ENCODE data around the gene SOX6. TPM values are rescaled to one million over a fixed set of nuclear protein-coding genes. Genes with fewer than 3 reads are reported as not detected.
A peak's percentile ranks its signal among the peaks of the same experiment; 100 is the strongest.

SOX6 gene
- total RNA-seq, 1 experiment from 2014 or later, result 0.48 TPM

- DNase-seq (ENCODE audit: low read depth), result no peak
Observed at GRCh38 chr11:16278979-16279378, 77.4 kb downstream of the SOX6 start.

- DNase-seq (ENCODE audit: low read depth), result no peak
Observed at GRCh38 chr11:16278273-16278672, 78.1 kb downstream of the SOX6 start.

DNA sequence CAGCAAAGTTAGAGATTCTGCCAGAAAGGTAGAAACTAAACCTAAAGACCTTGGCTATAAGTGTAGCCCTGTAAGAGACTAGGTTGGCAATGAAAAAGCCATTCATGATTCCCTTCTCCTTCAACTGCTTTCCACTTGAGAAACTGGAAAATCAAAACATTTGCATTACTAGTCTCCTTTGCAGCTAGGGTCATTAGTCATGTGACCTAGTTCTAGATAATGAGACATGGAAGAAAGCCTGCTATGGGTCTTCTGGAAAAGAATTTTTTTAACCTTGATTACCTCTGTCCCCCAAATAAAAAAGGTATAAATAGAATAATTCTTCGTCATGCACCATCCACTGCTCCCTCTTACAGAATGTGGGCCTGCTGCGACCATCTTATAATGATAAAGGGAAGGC, 80.1 kb downstream of the SOX6 start:
- no peak for DNase-seq (ENCODE audit: low read depth)

GRCh38 chr11:16271258-16271657, 85.1 kb downstream of the SOX6 start:
- DNase-seq (ENCODE audit: low read depth), result no peak

DNA sequence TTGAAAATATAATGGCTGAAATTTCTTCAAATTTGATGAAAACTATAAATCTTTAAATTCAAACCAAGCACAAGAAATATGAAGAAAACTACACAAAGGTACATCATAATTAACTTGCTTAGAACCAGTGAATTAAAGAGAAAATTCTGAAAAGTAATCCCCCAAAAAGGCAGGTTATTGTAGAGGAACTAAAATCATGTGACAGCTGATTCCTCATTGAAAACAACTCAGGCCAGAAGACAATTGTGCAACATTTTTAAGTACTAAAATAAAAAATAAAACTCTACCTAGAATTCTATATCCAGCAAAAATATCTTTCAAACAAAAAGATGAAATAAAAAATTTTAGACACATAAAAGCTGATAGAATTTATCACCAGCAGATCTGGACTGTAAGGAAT, 90.3 kb downstream of the SOX6 start:
- DNase-seq (ENCODE audit: low read depth), result no peak

GRCh38 chr11:16265022-16265421, 91.3 kb downstream of the SOX6 start:
- DNase-seq (ENCODE audit: low read depth), result no peak

DNA sequence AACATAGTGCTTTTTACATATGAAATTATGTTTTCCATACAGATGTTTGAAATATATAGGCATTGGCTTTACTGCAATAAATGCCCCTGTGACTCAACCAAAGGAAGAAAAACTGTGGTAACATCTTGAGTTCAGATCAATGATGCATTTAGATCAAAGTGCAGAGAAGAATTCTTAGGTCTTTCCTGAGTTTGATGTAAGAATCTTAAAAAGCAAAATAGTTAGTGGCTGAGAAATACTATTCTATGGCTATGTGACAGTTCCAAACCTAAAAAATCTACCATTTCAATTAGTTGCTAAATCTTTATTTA, 93.7 kb downstream of the SOX6 start:
- DNase-seq (ENCODE audit: low read depth), result no peak

DNA sequence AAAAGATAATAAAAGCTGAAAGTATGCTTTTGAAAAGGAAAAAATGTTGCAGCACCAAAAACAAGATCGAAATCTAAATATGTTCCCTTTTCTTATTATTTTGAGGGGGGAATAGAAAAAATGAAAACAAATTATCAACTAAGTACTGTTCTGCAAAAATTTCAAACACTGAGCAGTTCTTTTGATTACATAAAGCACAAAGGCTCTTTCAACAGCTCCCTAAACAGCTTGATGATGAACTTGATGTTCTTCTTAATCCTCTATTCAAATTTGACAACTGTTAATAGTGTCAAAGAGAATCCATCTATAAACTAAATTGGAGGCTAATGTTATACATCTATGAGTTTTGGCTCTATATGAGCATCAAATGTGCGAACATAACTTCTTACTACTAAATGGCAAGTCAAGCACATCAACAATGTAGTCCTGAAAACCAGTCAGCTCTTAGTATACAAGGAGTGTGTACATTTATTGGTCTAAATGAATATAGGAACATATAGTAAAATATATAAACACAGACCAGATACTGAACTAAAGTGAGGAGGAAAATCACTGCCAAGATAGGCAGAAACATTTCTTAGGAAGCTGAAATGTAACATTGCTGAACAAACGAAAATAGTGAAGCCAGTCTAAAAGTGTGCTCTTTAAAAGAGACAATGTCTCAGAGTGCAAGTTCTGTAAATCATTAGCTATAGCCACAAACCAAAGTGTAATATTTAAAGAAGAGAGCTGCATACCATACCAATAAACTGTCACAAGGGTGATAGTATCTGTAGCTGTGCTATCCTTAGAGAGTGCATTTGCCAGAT, 94.3 kb downstream of the SOX6 start:
- DNase-seq (ENCODE audit: low read depth), result no peak

DNA sequence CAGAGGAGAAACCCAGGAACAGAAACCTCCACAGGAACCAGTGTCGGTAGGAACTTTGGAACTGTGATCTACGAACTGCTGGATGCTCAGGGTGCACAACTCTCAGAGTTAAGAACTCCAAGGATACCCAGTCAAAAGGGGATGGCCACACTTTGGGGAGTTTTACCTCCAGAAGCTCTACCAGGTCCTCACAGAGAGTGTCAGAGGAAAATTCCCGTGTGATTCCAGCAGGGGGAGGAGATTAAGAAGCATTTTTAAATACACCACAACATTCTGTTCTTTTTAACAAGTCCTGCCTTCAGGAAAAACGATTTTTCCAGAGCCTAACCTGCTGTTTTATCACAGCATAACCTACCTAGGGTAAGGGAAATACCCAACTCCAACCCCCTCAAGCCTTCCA, 104.0 kb downstream of the SOX6 start:
- no peak for DNase-seq (ENCODE audit: low read depth)

GRCh38 chr11:16248248-16248647, 108.1 kb downstream of the SOX6 start:
- no peak for DNase-seq (ENCODE audit: low read depth)

DNA sequence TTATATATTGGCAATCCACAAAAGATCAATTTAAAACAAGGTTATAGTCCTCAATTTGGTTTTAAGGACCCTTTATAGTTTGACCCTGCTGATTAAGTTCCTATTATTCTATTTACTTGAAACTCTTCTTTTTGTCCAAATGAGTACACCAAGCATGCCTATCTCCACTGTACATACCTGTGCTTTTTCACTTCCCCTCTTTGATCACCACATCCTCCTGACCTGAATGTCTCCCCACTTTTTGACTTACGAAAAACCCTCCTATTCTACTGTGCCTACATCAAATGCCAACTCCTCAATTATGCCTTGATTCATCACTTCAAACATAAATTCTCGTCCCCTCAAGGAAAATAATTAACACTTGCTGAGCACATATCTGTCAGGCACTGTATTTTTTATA, 113.5 kb downstream of the SOX6 start:
- DNase-seq (ENCODE audit: low read depth), result no peak

DNA sequence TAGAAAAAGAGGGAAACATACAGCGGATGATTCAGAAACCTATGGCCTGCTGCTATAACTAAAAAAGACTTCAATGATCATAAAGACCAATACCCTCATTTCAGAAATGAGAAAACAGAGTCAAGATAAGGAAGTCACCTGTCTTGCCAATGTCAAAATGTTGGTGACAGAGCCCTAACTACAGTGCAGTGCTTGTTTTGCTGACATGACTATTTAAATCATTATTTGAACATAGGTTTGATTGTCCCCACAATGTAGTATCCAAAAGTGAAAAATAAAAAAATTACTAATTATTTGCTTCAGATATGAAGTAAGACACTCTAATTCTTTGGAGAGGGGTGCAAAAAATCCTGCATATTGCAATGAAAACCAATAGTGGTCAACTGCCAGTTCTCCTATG, 115.7 kb downstream of the SOX6 start:
- DNase-seq (ENCODE audit: low read depth), result no peak

- no peak for DNase-seq (ENCODE audit: low read depth)
Observed at GRCh38 chr11:16239141-16240105, 116.9 kb downstream of the SOX6 start.

DNA sequence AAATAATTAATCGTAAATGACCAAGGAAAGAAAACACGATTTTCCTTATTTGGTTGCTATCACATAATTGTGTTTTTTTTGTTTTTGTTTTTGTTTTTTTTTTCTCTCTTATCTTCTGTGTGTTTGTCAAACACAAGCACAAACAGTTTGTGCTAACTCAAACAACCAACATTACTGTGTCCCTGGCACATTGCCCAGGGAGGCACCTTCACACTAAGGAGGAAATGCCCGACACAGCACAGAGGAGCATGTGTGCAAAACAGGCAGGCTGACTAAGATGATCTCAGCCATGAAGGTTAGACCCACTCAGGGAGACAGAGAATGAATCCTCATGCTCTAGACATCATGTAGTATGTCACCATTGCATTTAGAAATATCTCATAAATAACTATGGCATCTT, 130.1 kb downstream of the SOX6 start:
- no peak for DNase-seq (ENCODE audit: low read depth)

DNA sequence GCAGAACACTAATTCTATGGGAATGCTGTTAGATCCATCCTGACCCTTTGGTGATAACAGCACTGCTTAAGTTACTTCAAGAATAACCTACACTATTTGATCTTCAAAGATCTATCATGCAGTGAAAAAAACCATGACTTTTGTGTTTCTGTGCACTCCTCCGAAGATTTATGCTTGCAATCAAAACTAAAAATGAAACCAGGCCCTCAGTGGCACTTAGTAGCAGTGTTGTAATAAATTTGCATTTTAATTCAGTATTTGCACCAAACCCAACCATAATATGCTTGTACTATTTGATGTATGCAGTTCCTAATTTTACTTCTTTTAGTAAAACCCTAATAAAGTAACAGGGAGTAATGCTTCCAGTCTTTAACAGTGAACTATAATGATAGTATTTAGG, 130.7 kb downstream of the SOX6 start:
- DNase-seq (ENCODE audit: low read depth), result no peak

GRCh38 chr11:16223558-16223957, 132.8 kb downstream of the SOX6 start:
- DNase-seq (ENCODE audit: low read depth), result no peak

DNA sequence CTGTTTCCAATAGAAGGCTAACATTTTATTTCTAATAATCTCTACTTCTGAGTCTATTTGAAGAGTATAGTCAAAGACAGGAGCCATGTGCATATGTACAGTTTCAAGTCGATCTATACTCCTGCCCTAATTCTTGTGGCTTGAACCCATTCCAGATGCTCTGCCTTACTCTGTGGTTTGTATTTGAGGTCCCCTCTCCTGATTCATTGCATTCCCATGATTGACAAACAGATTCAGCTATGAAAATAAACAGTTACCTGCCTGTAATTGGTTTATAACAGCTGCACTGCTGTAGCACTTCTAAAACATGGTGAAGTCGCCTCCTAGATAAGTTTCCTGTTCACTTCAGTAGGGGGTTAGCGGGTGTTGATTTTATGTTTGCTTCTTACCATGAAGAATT, 138.7 kb downstream of the SOX6 start:
- DNase-seq (ENCODE audit: low read depth), result no peak

GRCh38 chr11:16216831-16217230, 139.5 kb downstream of the SOX6 start:
- DNase-seq (ENCODE audit: low read depth), result peak; percentile 11

DNA sequence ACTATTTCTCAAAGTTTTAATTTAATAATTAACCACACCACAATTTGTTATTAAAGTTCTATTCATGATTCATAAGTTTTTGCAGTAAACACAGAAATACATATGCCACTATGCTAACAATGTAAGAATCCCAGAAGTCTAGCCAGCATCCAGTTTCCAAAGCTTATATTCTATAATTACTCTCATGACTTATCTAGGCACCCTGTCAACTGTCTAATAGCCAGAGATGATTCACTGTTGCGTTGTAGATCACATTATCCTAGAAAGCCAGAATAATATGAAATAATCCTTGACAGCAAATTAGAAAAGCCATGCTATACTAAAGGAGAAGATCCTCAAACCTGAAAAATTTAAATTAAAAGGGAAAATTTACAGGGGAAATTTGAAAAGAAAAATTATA, 141.0 kb downstream of the SOX6 start:
- DNase-seq (ENCODE audit: low read depth), result no peak

DNA sequence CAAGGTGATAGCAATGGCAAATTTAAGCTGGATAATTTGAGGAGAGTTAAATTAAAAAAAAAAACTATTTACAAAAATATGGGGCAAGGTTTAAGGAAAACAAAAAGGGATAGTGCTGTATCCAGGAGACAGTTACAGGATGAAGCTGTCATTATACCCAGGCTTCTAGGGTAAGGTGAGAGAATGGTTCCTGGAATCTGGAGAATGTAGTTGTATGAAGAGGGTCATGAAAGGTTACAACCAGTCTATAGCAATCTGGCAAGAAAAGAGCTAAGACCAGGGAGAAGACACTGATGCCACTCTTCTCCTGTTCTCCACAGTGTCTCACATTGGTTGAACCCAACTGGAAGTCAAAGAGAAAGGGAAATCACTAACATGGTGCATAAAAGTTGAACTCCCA, 144.9 kb downstream of the SOX6 start:
- no peak for DNase-seq (ENCODE audit: low read depth)

DNA sequence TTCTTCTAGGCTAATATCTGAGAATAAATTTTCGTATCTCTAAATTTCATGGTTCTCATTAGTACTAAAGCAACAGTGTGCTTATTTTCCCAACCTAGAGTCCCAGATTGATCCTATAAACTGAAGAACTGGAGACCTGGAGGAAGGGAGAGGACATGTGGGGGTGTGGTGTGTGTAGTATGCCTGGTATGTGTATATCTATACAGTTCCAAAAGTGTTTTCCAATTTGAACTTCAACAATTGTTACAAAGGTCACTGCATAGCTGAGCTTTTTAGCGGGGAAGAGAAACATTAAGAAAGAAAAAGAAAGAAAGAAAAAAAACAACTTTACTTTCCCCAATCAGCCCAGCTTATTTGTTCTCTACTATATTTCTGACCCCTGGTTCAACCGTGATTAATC, 152.1 kb downstream of the SOX6 start:
- DNase-seq (ENCODE audit: low read depth), result no peak

DNA sequence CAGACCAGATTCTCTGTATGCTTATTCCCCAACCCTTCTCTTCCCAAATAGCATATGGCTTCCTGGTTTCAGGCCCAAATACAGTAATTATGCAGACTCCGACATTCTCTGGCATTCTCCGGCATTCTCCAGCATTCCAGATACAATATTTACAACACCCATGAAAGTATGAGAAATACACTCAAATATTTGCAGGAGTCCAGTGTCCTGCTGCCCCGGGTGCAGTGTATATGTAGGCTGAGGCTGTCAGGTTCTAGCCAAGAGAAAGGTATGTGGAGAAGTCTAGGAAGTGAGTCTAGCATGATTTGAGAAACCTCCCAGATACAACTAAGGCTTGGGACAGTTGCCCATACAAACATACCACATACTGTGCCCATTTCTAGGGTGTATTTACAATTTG, 160.7 kb downstream of the SOX6 start:
- DNase-seq (ENCODE audit: low read depth), result no peak

DNA sequence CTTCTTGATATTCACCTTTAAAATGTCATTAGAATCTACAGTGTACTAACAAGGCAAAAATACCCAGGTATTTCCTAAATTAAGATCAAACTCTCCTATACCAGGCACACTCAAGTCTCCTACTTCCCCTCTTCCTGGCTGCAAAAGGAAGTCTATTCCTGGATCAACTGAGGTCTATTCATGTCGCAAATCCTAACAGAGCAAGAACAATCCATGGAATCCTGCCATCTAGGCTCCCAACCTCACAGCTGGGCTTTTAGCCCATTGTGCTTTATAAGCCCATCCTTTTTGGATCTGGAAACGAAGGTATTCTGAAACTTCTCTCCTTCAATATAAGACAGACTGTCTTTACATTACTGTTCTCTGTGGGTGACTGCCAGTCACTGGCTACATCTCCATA, 161.8 kb downstream of the SOX6 start:
- DNase-seq (ENCODE audit: low read depth), result peak; percentile 30

Measured in RPMI7951 (cell line).